K562 (cell line): ENCODE measurements around the gene LAMA4. TPM values are rescaled to one million over a fixed set of nuclear protein-coding genes. Genes with fewer than 3 reads are reported as not detected.

Experiments
- ATAC-seq: fragments of 200-7000 bp; cut with Tn5 transposase; 3 replicates; pipeline ENCODE4 v1.9.1; 2020; ENCODE audit warnings: moderate library complexity
- BruUV-seq: library from RNA; stranded (reverse); fragments of 400-500 nt; replicated peaks from 2 replicates; lab custom pipeline; 2021; lab: Mats Ljungman, UMichigan
- CTCF ChIA-PET: fragments of 300-600 bp; formaldehyde crosslinking; extraction: SDS; loops from one replicate; lab custom pipeline; 2021; ENCODE audit warnings: low intra/inter-chr PET ratio; lab: Yijun Ruan, JAX
- POLR2A ChIA-PET: fragments of 300-600, 350-650 bp; sonication (Branson Sonifier 250); formaldehyde crosslinking; extraction: SDS; loops from one replicate; lab custom pipeline; 2021; ENCODE audit warnings: antibody characterized with exemption, inconsistent platforms; lab: Yijun Ruan, JAX
- DNase-seq, 4 experiments: peaks; one replicate each; pipeline versions ENCODE4 v3.0.0 to v3.0.0-alpha.2; 2011 to 2018; ENCODE audit warnings: low spot score in 3 of 4, mixed read lengths in 3 of 4; ENCODE audit errors: extremely low read depth in 1 of 4
- FAIRE-seq: peaks from 2 replicates; lab custom pipeline; 2011; peaks lifted over from hg19 to GRCh38; lab: Jason Lieb, UNC
- H2AFZ ChIP-seq: 2 replicates; pipeline ENCODE4 v1.6.0; 2011; ENCODE audit warnings: low read depth, low read length, control low read depth, inconsistent platforms
- H3K27ac ChIP-seq: fragments of 200-600 bp; 3 replicates; pipeline ENCODE4 v1.8.0; 2011; ENCODE audit warnings: low read depth, mild to moderate bottlenecking, control low read depth, inconsistent platforms, low read length, moderate library complexity, mixed read lengths; ENCODE audit errors: extremely low read depth
- H3K27me3 ChIP-seq, 2 experiments: fragments of 300-600 bp in 1 of 2; 2 replicates in 1 of 2; 3 replicates in 1 of 2; pipeline versions ENCODE4 v1.6.0 to v1.8.0; 2011; ENCODE audit warnings: inconsistent platforms in 2 of 2, low read length in 2 of 2, mild to moderate bottlenecking in 1 of 2, mixed read lengths in 1 of 2, moderate library complexity in 1 of 2; ENCODE audit not compliant: control insufficient read depth in 2 of 2, insufficient read depth in 2 of 2
- H3K36me3 ChIP-seq: fragments of 300-600 bp; 3 replicates; pipeline ENCODE4 v1.8.0; 2011; ENCODE audit warnings: mild to moderate bottlenecking, low read length, inconsistent platforms; ENCODE audit not compliant: control insufficient read depth, insufficient read depth
- H3K4me1 ChIP-seq, 2 experiments: fragments of 200-600 bp in 1 of 2; replicated peaks in 1 of 2; 2 replicates in 1 of 2; 3 replicates in 1 of 2; pipeline versions ENCODE4 v1.5.1 to v1.8.0; 2011; ENCODE audit warnings: inconsistent platforms in 2 of 2, low read length in 2 of 2, mild to moderate bottlenecking in 1 of 2, mixed read lengths in 1 of 2, moderate library complexity in 1 of 2; ENCODE audit not compliant: control insufficient read depth in 2 of 2, insufficient read depth in 2 of 2
- H3K4me2 ChIP-seq: 2 replicates; pipeline ENCODE4 v1.6.1; 2011; ENCODE audit warnings: low read length, control low read depth, inconsistent platforms, mixed read lengths; ENCODE audit not compliant: insufficient read depth
- H3K4me3 ChIP-seq: fragments of 200-600 bp; sonication (generic), shearing (Covaris generic); 2 replicates; pipeline ENCODE4 v1.5.1; 2016; ENCODE audit warnings: control low read depth, inconsistent platforms
- H3K79me2 ChIP-seq: fragments of 200-600 bp; 3 replicates; pipeline ENCODE4 v1.8.0; 2011; ENCODE audit warnings: low read length, inconsistent platforms; ENCODE audit not compliant: control insufficient read depth, insufficient read depth
- H3K9ac ChIP-seq, 2 experiments: 2 replicates each; pipeline versions ENCODE4 v1.6.0 to v1.6.1; 2011; ENCODE audit warnings: low read depth in 2 of 2, low read length in 2 of 2, control low read depth in 1 of 2, inconsistent platforms in 1 of 2, mild to moderate bottlenecking in 1 of 2, mixed read lengths in 1 of 2; ENCODE audit not compliant: insufficient read depth in 1 of 2
- H3K9me1 ChIP-seq: one replicate; pipeline ENCODE4 v1.6.0; 2011; ENCODE audit warnings: inconsistent platforms, mild to moderate bottlenecking, low read length, moderate library complexity; ENCODE audit not compliant: control insufficient read depth, insufficient read depth
- H3K9me3 ChIP-seq: replicated peaks from 2 replicates; pipeline ENCODE4 v1.5.1; 2011; ENCODE audit warnings: low read depth, low read length, inconsistent platforms; ENCODE audit not compliant: control insufficient read depth, insufficient read depth
- H4K20me1 ChIP-seq: replicated peaks from 2 replicates; pipeline ENCODE4 v1.6.1; 2011; ENCODE audit warnings: low read length, inconsistent platforms, mixed read lengths; ENCODE audit not compliant: control insufficient read depth, insufficient read depth
- GABPB2 ChIP-seq: fragments of 250-450 bp; sonication (Bioruptor Pico); conservative IDR thresholded peaks from 2 replicates; pipeline ENCODE4 v1.5.1; 2021; ENCODE audit warnings: mild to moderate bottlenecking
- ID3 ChIP-seq, 2 experiments: fragments of 250-450 bp in 1 of 2; fragments of 450-650 bp in 1 of 2; sonication (Bioruptor Pico) in 1 of 2; IDR thresholded peaks; 2 replicates each; pipeline versions ENCODE4 v1.6.1 to v1.8.0; 2016 to 2021; ENCODE audit warnings: mild to moderate bottlenecking in 2 of 2, moderate library complexity in 2 of 2, missing compliant biosample characterization in 1 of 2, missing genetic modification characterization in 1 of 2
- JUN ChIP-seq, 2 experiments: sonication (generic) in 1 of 2; formaldehyde crosslinking in 1 of 2; IDR thresholded peaks; 2 replicates each; pipeline versions ENCODE4 v1.6.1 to v1.8.0; 2012 to 2022; ENCODE audit warnings: borderline replicate concordance in 2 of 2, mild to moderate bottlenecking in 2 of 2, improper control_type of control experiment in 1 of 2, low read depth in 1 of 2, low read length in 1 of 2, missing genetic modification reagents in 1 of 2
- MLX ChIP-seq, 2 experiments: fragments of 450-650 bp in 1 of 2; sonication (generic) in 1 of 2; formaldehyde crosslinking; conservative IDR thresholded peaks; 2 replicates each; pipeline versions ENCODE4 v1.4.0 to v1.8.1; 2020 to 2022; ENCODE audit warnings: mild to moderate bottlenecking in 1 of 2, missing genetic modification reagents in 1 of 2
- RUNX1 ChIP-seq: sonication (generic); IDR thresholded peaks from 2 replicates; pipeline ENCODE4 v1.6.1; 2016; ENCODE audit warnings: antibody characterized with exemption, low read depth
- ZNF12 ChIP-seq: sonication (generic); formaldehyde crosslinking; IDR thresholded peaks from 2 replicates; pipeline ENCODE4 v1.4.0; 2020; ENCODE audit warnings: mild to moderate bottlenecking, missing genetic modification reagents
- ZNF263 ChIP-seq: sonication (generic); formaldehyde crosslinking; IDR thresholded peaks from 2 replicates; pipeline ENCODE4 v1.8.0; 2022; ENCODE audit warnings: mild to moderate bottlenecking, missing genetic modification reagents, borderline replicate concordance
- ZNF586 ChIP-seq: fragments of 450-650 bp; formaldehyde crosslinking; conservative IDR thresholded peaks from 2 replicates; pipeline ENCODE4 v1.4.0; 2020; ENCODE audit warnings: mild to moderate bottlenecking, moderate library complexity
- ZNF717 ChIP-seq: fragments of 250-450 bp; sonication (Bioruptor Pico); IDR thresholded peaks from 2 replicates; pipeline ENCODE4 v1.5.0; 2021
- in situ Hi-C: fragments of 300-500 bp; cut with MboI; formaldehyde crosslinking; loops from 4 replicates; pipeline ENCODE4 v1.15.0; 2018; ENCODE audit warnings: inconsistent platforms, mixed read lengths
- intact Hi-C: fragments of 100-400 bp; cut with micrococcal nuclease; formaldehyde crosslinking; loops from 2 replicates; pipeline ENCODE4 v1.14.2; 2022
- polyA plus RNA-seq, 8 experiments: library from polyadenylated mRNA; depleted of rRNA in 4 of 8; stranded (reverse) in 5 of 8; unstranded in 3 of 8; fragments of >200 nt; fragmentation: Nextera tagmentation in 2 of 8; fragmentation: Illumina TruSeq in 1 of 8; extraction: Ambion mirVana in 2 of 8; extraction: Trizol in 1 of 8; gene quantifications; 2 replicates each; pipeline versions ENCODE4 v1.2.1 to v1.2.3, GENCODE V29; 2011 to 2014; ENCODE audit warnings: inconsistent platforms in 1 of 8, missing spikeins in 1 of 8
- total RNA-seq, 7 experiments: library from RNA; depleted of rRNA in 6 of 7; stranded (reverse); fragments of >200 nt in 6 of 7; fragmentation: Illumina TruSeq in 2 of 7; extraction: Trizol in 2 of 7; gene quantifications; 2 replicates each; pipeline versions ENCODE4 v1.2.1 to v1.2.3, GENCODE V29; 2011 to 2021; ENCODE audit warnings: low replicate concordance in 1 of 7
- TF ChIP-seq, protein P1 (sequence below): fragments of 250-450 bp; sonication (Bioruptor Pico); IDR thresholded peaks from 2 replicates; pipeline ENCODE4 v1.8.0; 2021; ENCODE audit warnings: borderline replicate concordance, mild to moderate bottlenecking, moderate library complexity; ENCODE audit not compliant: poor library complexity, severe bottlenecking
- TF ChIP-seq, protein P2 (sequence below): fragments of 450-650 bp; IDR thresholded peaks from 2 replicates; pipeline ENCODE4 v1.6.1; 2017; ENCODE audit warnings: antibody characterized with exemption
- TF ChIP-seq, protein P3 (sequence below): sonication (generic); formaldehyde crosslinking; IDR thresholded peaks from 2 replicates; pipeline ENCODE4 v1.8.1; 2022; ENCODE audit warnings: missing genetic modification reagents

Gene LAMA4
- total and polyA plus RNA-seq, 9 of the 15 experiments (the other 6 are each of a cell fraction or from before 2014, with no cell fraction given): 0.05 to 2.9 (median 0.51) TPM

DNA sequence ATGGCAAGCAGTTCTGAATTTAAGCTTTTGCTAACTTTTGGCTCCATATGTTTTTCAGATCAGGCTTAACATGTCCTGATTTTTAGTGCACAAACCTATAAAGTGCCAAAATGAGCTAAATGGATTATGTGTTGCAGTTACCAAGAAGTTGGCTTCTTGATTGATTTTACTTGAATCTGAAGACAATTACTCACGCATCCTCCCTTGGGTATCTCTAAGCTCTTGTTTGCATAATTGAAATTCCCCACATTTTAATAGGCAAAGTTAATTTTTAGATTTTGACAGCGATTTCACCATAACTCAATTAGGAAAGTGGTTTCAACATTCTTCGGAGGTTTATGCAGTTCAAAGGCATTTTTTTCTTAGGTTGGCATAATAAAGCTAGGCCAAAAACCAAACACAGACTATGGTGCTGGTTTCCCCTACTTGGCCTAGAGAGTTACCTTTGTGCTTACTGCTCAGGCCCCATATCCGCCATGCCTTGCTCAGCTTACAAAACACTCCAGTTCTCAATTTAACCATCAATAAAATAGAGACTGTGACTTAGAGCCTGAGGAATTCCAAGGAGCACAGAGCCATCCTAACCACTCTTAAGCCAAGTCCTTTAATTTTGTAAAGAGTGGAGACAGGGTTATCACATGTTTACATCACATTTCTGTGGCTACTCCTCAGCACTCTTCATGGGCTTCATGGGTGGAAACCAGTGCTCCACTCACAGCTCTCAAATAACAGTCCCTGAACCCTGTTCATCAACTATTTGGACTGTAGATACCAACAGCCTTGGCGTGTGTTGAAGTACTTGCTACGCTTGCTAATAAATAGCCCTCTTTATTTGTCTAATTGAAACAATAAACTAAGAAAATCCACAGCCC, 32.1 kb downstream of the LAMA4 start (continued):
- no peak for TF ChIP-seq ZNF12 (CRISPR knock-in tag)
- no peak for TF ChIP-seq ZNF586 (CRISPR knock-in tag)
- no peak for TF ChIP-seq MLX (CRISPR knock-in tag; conservative IDR thresholded peaks at IDR 0.05)
- TF ChIP-seq, all 486 proteins: peak for 0

DNA sequence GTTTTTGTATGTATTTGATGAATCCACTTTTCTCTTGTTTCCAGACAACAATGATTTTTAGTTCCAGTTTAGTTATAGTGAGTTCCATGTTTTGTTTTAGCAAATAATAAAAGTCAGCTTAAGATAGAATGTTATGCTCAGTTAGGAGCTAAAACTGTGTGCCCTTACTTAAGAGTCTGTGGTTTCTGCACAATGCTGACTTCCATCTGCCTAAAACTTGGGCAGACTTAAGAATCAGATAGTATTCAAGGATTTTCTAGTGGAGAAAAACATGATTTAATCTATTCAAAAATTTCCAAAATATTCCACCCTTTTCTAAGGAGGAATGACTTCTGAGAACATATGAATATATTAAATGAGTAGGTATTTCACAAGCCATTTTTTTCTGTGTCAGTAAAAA, 32.8 kb downstream of the LAMA4 start:
- H3K4me1 ChIP-seq: no peaks in the 10 kb centered on the region
- FAIRE-seq: no peak
- no peak overlapping the region for H3K9ac ChIP-seq
- no peaks in the 10 kb centered on the region for H4K20me1 ChIP-seq
- H3K9me1 ChIP-seq: no peaks in the 10 kb centered on the region
- no peak overlapping the region for H2AFZ ChIP-seq
- DNase-seq: no peak
- TF ChIP-seq ID3 (CRISPR knock-in tag; IDR thresholded peaks at IDR 0.05) (no peak), ID3 (tag; IDR thresholded peaks at IDR 0.05) (no peak), GABPB2 (CRISPR knock-in tag) (no peak), ZNF263 (CRISPR knock-in tag) (no peak), JUN (IDR thresholded peaks at IDR 0.05; ENCODE audit: borderline replicate concordance, low read depth, low read length) (no peak), JUN (CRISPR knock-in tag; IDR thresholded peaks at IDR 0.05; ENCODE audit: borderline replicate concordance) (no peak), RUNX1 (no peak), ZNF717 (CRISPR knock-in tag) (no peak)
- TF ChIP-seq, protein P1, sequence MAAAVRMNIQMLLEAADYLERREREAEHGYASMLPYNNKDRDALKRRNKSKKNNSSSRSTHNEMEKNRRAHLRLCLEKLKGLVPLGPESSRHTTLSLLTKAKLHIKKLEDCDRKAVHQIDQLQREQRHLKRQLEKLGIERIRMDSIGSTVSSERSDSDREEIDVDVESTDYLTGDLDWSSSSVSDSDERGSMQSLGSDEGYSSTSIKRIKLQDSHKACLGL (CRISPR knock-in tag): no peak
- TF ChIP-seq, protein P2, sequence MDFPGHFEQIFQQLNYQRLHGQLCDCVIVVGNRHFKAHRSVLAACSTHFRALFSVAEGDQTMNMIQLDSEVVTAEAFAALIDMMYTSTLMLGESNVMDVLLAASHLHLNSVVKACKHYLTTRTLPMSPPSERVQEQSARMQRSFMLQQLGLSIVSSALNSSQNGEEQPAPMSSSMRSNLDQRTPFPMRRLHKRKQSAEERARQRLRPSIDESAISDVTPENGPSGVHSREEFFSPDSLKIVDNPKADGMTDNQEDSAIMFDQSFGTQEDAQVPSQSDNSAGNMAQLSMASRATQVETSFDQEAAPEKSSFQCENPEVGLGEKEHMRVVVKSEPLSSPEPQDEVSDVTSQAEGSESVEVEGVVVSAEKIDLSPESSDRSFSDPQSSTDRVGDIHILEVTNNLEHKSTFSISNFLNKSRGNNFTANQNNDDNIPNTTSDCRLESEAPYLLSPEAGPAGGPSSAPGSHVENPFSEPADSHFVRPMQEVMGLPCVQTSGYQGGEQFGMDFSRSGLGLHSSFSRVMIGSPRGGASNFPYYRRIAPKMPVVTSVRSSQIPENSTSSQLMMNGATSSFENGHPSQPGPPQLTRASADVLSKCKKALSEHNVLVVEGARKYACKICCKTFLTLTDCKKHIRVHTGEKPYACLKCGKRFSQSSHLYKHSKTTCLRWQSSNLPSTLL: no peak
- TF ChIP-seq, protein P3, sequence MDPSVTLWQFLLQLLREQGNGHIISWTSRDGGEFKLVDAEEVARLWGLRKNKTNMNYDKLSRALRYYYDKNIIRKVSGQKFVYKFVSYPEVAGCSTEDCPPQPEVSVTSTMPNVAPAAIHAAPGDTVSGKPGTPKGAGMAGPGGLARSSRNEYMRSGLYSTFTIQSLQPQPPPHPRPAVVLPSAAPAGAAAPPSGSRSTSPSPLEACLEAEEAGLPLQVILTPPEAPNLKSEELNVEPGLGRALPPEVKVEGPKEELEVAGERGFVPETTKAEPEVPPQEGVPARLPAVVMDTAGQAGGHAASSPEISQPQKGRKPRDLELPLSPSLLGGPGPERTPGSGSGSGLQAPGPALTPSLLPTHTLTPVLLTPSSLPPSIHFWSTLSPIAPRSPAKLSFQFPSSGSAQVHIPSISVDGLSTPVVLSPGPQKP: no peak
- intact Hi-C loops (no loop called here), in situ Hi-C loops (no loop called here)
- no peak for ATAC-seq
- ChIA-PET CTCF (no interaction called here), POLR2A (no interaction called here)
- no peaks in the 10 kb centered on the region for H3K79me2 ChIP-seq
- no peaks in the 10 kb centered on the region for H3K36me3 ChIP-seq
- no peak overlapping the region for H3K27ac ChIP-seq
- H3K27me3 ChIP-seq: no peaks in the 10 kb centered on the region
- H3K4me2 ChIP-seq: no peak overlapping the region
- H3K9me3 ChIP-seq: no peaks in the 10 kb centered on the region
- no TSS peak for BruUV-seq
- H3K4me3 ChIP-seq: no peak overlapping the region
